ENCODE results near the gene ARHGAP44.
"Not testable (repeated sequence)": the region's sequence is repeated elsewhere in the genome, so short reads cannot be mapped to it uniquely, and the experiment has no call there.

ARHGAP44 gene

GRCh38 chr17:12963505-12963904 is 174.2 kb downstream of the ARHGAP44 start:
- no peak for DNase-seq (ENCODE audit: low read depth in 2 of 2)

GRCh38 chr17:12964162-12964561 is 174.9 kb downstream of the ARHGAP44 start:
- DNase-seq (ENCODE audit: low read depth in 2 of 2) = no peak

- no peak for DNase-seq (ENCODE audit: low read depth in 2 of 2)
Observed at GRCh38 chr17:12964840-12965239, 175.5 kb downstream of the ARHGAP44 start.

- DNase-seq (ENCODE audit: low read depth in 2 of 2) = no peak
Observed at GRCh38 chr17:12965988-12966387, 176.7 kb downstream of the ARHGAP44 start.

GRCh38 chr17:12966413-12966812 is 177.1 kb downstream of the ARHGAP44 start:
- no peak for DNase-seq (ENCODE audit: low read depth in 2 of 2)

GRCh38 chr17:12967962-12968361 is 178.7 kb downstream of the ARHGAP44 start:
- DNase-seq (ENCODE audit: low read depth in 2 of 2) = no peak

- no peak for DNase-seq (ENCODE audit: low read depth in 2 of 2)
Observed at GRCh38 chr17:12973496-12974004, 184.3 kb downstream of the ARHGAP44 start.

- no peak for DNase-seq (ENCODE audit: low read depth in 2 of 2)
Observed at GRCh38 chr17:12974005-12974531, 184.8 kb downstream of the ARHGAP44 start.

GRCh38 chr17:12977008-12977751 is 187.9 kb downstream of the ARHGAP44 start:
- DNase-seq (ENCODE audit: low read depth in 2 of 2) = no peak

- DNase-seq (ENCODE audit: low read depth in 2 of 2) = not testable (repeated sequence)
Observed at GRCh38 chr17:12978787-12979186, 189.5 kb downstream of the ARHGAP44 start.

GRCh38 chr17:12979246-12979645 is 189.9 kb downstream of the ARHGAP44 start:
- DNase-seq (ENCODE audit: low read depth in 2 of 2) = no peak

- no peak for DNase-seq (ENCODE audit: low read depth in 2 of 2)
Observed at GRCh38 chr17:12979826-12980500, 190.7 kb downstream of the ARHGAP44 start.

GRCh38 chr17:12982224-12982623 is 192.9 kb downstream of the ARHGAP44 start:
- DNase-seq (ENCODE audit: low read depth in 2 of 2) = no peak

GRCh38 chr17:12983991-12984884 is 194.9 kb downstream of the ARHGAP44 start:
- DNase-seq (ENCODE audit: low read depth in 2 of 2) = no peak

GRCh38 chr17:12985431-12986293 is 196.4 kb downstream of the ARHGAP44 start:
- no peak for DNase-seq (ENCODE audit: low read depth in 2 of 2)

- no peak for DNase-seq (ENCODE audit: low read depth in 2 of 2)
Observed at GRCh38 chr17:12987120-12987519, 197.8 kb downstream of the ARHGAP44 start.

GRCh38 chr17:12990041-12990808 is 200.9 kb downstream of the ARHGAP44 start:
- DNase-seq (ENCODE audit: low read depth in 2 of 2) = no peak

GRCh38 chr17:12990926-12991325 is 201.6 kb downstream of the ARHGAP44 start:
- DNase-seq (ENCODE audit: low read depth in 2 of 2) = no peak

GRCh38 chr17:12992676-12993075 is 203.4 kb downstream of the ARHGAP44 start:
- DNase-seq (ENCODE audit: low read depth in 2 of 2) = no peak

GRCh38 chr17:12993631-12994030 is 204.3 kb downstream of the ARHGAP44 start:
- no peak for DNase-seq (ENCODE audit: low read depth in 2 of 2)

All from stimulated activated CD8-positive, alpha-beta memory T cell treated with anti-CD3 and anti-CD28 coated beads, Interleukin-2, amount 100 ng/mL, for 48 hours (primary cell).